WERI-Rb-1 (cell line): ENCODE data around the gene CDH23.

Experiments
- DNase-seq: peaks from one replicate; pipeline ENCODE4 v3.0.0-alpha.2; 2020
- H3K27ac ChIP-seq: fragments of 250-450 bp; sonication (Bioruptor Pico); 2 replicates; pipeline ENCODE4 v1.5.1; 2020; ENCODE audit warnings: mild to moderate bottlenecking, moderate library complexity
- H3K27me3 ChIP-seq: fragments of 250-450 bp; sonication (Bioruptor Pico); 2 replicates; pipeline ENCODE4 v1.5.1; 2021; ENCODE audit warnings: mild to moderate bottlenecking, low read depth, moderate library complexity; ENCODE audit not compliant: insufficient read depth, severe bottlenecking
- H3K36me3 ChIP-seq: fragments of 250-450 bp; sonication (Bioruptor Pico); 2 replicates; pipeline ENCODE4 v1.5.1; 2020; ENCODE audit warnings: mild to moderate bottlenecking, moderate library complexity
- H3K4me3 ChIP-seq: 2 replicates; pipeline ENCODE4 v1.5.1; 2011; ENCODE audit warnings: low read depth, mild to moderate bottlenecking, control low read depth, low read length
- H3K9me3 ChIP-seq: fragments of 250-450 bp; sonication (Bioruptor Pico); 2 replicates; pipeline ENCODE4 v1.5.1; 2021; ENCODE audit warnings: mild to moderate bottlenecking, moderate library complexity; ENCODE audit not compliant: severe bottlenecking
- TF ChIP-seq, protein P1 (sequence below): IDR thresholded peaks from 2 replicates; pipeline ENCODE4 v1.5.1; 2011; ENCODE audit warnings: low read depth, mild to moderate bottlenecking, control low read depth, inconsistent platforms, low read length

The CDH23 gene

DNA sequence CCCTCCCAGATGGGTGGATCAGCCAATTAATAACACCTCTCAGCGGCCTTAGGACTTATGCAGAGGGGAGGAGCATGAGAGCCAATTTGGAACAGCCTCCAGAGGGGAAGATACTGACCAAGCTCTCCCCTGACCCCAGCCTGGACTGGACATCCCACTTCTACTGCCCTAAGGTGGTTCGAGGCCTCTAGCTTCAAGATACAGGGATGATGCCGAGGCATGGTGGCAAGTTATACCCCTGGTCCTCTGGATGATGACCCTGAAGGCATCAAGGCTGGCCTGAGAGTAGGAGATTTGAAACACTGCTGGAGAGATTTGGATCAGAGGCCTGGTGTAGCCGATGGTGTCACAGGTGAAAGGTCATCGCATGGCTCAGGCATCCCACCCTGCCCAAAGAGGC, 3.2 kb downstream of the CDH23 start:
- Histone ChIP-seq H3K27me3 (no peaks in the 10 kb centered on the region), H3K36me3 (peaks cover 45% of the 10 kb centered on the region), H3K4me3 (no peak overlapping the region), H3K27ac (no peak overlapping the region), H3K9me3 (no peaks in the 10 kb centered on the region)
- TF ChIP-seq, protein P1, sequence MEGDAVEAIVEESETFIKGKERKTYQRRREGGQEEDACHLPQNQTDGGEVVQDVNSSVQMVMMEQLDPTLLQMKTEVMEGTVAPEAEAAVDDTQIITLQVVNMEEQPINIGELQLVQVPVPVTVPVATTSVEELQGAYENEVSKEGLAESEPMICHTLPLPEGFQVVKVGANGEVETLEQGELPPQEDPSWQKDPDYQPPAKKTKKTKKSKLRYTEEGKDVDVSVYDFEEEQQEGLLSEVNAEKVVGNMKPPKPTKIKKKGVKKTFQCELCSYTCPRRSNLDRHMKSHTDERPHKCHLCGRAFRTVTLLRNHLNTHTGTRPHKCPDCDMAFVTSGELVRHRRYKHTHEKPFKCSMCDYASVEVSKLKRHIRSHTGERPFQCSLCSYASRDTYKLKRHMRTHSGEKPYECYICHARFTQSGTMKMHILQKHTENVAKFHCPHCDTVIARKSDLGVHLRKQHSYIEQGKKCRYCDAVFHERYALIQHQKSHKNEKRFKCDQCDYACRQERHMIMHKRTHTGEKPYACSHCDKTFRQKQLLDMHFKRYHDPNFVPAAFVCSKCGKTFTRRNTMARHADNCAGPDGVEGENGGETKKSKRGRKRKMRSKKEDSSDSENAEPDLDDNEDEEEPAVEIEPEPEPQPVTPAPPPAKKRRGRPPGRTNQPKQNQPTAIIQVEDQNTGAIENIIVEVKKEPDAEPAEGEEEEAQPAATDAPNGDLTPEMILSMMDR, result no peak
- no peak for DNase-seq

DNA sequence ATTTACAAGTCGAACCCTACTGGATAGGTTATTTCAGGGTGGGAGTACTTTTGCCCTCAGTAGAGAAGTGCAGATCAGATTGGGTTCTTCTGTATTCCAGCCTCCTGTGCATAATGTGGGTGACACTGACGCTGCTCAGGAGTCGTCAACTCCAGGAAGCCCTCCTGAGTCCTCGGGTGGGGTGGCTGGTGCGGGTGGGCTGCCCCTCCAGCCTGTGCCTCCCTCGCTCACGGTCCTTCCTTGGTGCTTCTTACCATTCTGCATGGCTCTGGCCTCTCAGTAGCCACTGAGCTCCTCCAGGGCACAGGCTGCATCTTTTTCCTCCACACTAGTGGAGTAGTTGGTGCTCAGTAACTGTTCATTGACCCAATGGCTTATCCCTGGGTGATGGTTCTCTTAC, 4.3 kb downstream of the CDH23 start:
- Histone ChIP-seq H3K36me3 (peaks cover 50% of the 10 kb centered on the region), H3K4me3 (no peak overlapping the region), H3K27ac (no peak overlapping the region), H3K9me3 (no peaks in the 10 kb centered on the region), H3K27me3 (no peaks in the 10 kb centered on the region)
- TF ChIP-seq, protein P1, result no peak
- DNase-seq, result no peak

DNA sequence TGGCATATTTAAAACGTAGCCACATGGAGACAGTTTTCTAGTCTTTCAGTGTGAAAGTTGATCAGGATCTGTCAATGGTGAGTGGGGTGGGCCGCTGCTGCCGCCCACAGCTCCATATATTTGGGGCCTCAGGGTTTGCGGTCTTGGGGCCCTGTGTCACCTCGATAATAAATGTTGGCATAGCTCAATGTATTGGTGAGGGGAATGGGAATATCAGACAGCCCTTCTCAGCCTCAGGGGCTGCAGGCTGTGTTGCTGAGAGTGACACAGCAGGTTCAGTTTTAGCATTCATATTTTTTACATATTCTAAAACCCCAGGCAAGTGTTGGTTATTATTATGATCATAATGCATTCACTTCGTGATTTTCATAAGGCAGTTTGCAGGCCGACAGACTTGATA, 5.3 kb downstream of the CDH23 start:
- Histone ChIP-seq H3K9me3 (no peaks in the 10 kb centered on the region), H3K27me3 (no peaks in the 10 kb centered on the region)

DNA sequence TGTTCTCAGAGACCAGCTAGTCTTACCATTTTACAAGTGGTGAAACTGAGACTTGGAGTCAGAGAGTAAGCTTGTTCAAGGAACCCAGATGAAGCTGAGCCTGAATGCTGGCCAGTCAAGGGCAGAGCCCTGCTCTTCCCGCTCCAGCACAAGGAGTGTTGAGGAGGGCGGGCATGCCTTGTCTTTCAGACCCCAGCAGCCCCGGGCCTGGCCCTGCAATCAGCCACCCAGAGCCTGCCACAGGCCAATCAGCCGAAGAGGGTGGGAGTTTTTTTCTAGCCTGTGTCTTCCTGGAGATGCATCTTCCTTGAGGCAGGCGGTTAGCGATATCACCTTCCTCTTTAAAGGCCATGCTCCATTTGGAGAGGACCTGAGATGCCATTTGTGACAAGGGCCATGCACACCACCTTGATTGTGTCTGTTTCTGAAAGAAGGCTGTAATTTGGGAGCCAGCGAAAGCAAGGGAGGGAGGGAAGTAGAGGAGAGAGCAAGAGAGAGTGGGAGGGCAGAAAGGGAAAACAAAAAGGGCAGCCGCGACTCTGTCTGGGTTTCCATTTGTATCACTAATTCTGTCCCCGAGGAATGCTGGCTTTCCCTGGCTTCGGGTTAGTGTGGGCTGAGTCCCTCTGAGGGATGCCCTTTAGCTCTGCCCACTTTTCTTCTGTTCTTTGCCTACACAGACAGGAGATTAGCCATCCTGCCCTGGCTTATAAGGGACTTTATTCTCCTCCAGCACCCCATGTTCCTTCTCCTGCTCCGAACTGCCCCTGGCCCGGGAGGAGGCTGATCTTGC, 8.0 kb downstream of the CDH23 start:
- H3K9me3 ChIP-seq, result no peaks in the 10 kb centered on the region
- H3K36me3 ChIP-seq, result peaks cover 64% of the 10 kb centered on the region
- no peaks in the 10 kb centered on the region for H3K27me3 ChIP-seq
- TF ChIP-seq, protein P1, result no peak
- no peak overlapping the region for H3K4me3 ChIP-seq
- no peak overlapping the region for H3K27ac ChIP-seq
- no peak for DNase-seq

More for the DNA sequence above, 5.3 kb downstream of the CDH23 start:
- TF ChIP-seq, protein P1, result no peak
- no peak for DNase-seq
- no peak overlapping the region for H3K4me3 ChIP-seq
- no peak overlapping the region for H3K27ac ChIP-seq
- H3K36me3 ChIP-seq, result peaks cover 57% of the 10 kb centered on the region

DNA sequence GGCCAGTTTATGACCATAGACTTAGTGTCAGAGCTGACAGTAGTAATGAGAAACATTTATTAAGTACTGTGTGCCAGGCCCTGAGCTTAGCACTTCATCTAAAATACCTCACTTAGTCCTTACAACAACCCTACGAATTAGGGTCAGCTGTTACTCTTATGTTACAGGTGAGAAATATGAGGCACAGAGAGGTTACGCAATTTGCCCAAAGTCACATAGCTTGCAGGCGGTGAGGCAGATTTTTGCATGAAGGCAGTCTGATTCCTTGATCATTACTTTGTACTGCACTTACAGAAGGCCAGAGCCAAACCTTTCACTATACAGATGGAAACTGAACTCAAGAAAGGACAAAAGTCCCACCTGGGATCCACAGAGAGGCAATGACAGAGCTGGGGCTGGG, 10.2 kb downstream of the CDH23 start:
- DNase-seq, result no peak
- peaks cover 66% of the 10 kb centered on the region for H3K36me3 ChIP-seq
- H3K27ac ChIP-seq, result no peak overlapping the region
- TF ChIP-seq, protein P1, result no peak
- H3K4me3 ChIP-seq, result no peak overlapping the region
- no peaks in the 10 kb centered on the region for H3K27me3 ChIP-seq
- H3K9me3 ChIP-seq, result peaks cover 11% of the 10 kb centered on the region
